ACC112 (cell line): ENCODE results near the gene GFPT2.

Experiments used
- H2AFZ ChIP-seq: fragments of 200-600 bp; sonication (generic); one replicate; pipeline ENCODE4 v1.6.0; 2017; ENCODE audit warnings: antibody characterized with exemption, low read length; ENCODE audit not compliant: unreplicated experiment
- H3K27ac ChIP-seq: fragments of 200-600 bp; sonication (generic); 2 replicates; pipeline ENCODE4 v1.5.1; 2014; ENCODE audit warnings: low read depth, mild to moderate bottlenecking, antibody characterized with exemption, low read length, moderate library complexity
- H3K27me3 ChIP-seq: fragments of 200-600 bp; sonication (generic); 2 replicates; pipeline ENCODE4 v1.6.1; 2014; ENCODE audit warnings: mild to moderate bottlenecking, antibody characterized with exemption, low read length, moderate library complexity, mixed read lengths; ENCODE audit not compliant: insufficient read depth
- H3K36me3 ChIP-seq: fragments of 200-600 bp; sonication (generic); 2 replicates; pipeline ENCODE4 v1.6.1; 2016; ENCODE audit warnings: mild to moderate bottlenecking, antibody characterized with exemption, low read length, moderate library complexity, mixed read lengths; ENCODE audit not compliant: insufficient read depth
- H3K4me1 ChIP-seq: fragments of 200-600 bp; sonication (generic); one replicate; pipeline ENCODE4 v1.6.1; 2016; ENCODE audit warnings: low read length, mixed read lengths; ENCODE audit not compliant: insufficient read depth, unreplicated experiment, control insufficient read depth
- H3K4me3 ChIP-seq: fragments of 200-600 bp; sonication (generic); 2 replicates; pipeline ENCODE4 v1.5.1; 2014; ENCODE audit warnings: mild to moderate bottlenecking, low read depth, low read length
- H3K79me2 ChIP-seq: fragments of 200-600 bp; sonication (generic); one replicate; pipeline ENCODE4 v1.6.0; 2016; ENCODE audit warnings: low read length; ENCODE audit not compliant: control insufficient read depth, unreplicated experiment, insufficient read depth

GFPT2 gene

DNA sequence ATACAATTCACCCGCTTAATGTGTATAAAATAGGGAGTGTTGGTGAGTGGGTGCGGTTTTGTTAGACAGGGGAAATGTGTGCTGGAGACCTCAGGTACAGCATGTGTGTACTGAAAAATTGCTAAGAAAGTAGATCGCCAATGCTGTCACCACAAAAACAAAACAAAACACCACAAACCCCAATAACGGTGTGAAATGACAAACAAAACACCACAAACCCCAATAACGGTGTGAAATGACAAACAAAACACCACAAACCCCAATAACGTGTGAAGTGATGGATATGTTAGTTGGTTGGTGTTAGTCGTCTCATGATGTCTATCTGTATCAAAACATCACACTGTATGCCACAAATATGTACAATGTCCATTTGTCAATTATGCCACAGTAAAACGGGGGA is 14.2 kb upstream of the GFPT2 start:
- Histone ChIP-seq H3K27me3 (no peaks in the 10 kb centered on the region), H3K79me2 (no peaks in the 10 kb centered on the region), H3K36me3 (no peaks in the 10 kb centered on the region), H3K27ac (no peak overlapping the region), H2AFZ (no peak overlapping the region), H3K4me3 (no peak overlapping the region), H3K4me1 (no peaks in the 10 kb centered on the region)

DNA sequence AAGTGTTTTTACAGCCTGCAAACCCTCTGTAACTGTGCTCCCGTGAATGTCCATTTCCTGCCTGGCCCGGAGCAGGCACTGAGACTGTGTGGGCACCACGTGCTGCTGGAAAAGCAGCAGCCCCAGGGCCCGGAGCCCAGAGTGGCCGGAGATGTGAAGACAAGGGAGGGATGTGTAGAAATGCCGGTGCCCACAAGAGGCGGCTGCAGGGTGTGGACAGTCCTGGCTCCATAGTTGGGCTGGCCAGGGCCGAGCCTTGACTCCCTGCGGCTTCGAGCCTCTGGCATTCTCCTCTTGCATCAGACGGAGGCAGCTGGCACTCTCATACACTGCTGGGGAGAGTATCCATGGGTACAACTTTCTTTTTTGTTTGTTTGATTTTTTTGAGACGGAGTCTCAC is 13.2 kb upstream of the GFPT2 start:
- H3K4me1 ChIP-seq, result no peaks in the 10 kb centered on the region
- H3K27me3 ChIP-seq, result no peaks in the 10 kb centered on the region
- no peaks in the 10 kb centered on the region for H3K79me2 ChIP-seq
- H3K4me3 ChIP-seq, result no peak overlapping the region
- H2AFZ ChIP-seq, result no peak overlapping the region
- H3K27ac ChIP-seq, result no peak overlapping the region
- no peaks in the 10 kb centered on the region for H3K36me3 ChIP-seq

DNA sequence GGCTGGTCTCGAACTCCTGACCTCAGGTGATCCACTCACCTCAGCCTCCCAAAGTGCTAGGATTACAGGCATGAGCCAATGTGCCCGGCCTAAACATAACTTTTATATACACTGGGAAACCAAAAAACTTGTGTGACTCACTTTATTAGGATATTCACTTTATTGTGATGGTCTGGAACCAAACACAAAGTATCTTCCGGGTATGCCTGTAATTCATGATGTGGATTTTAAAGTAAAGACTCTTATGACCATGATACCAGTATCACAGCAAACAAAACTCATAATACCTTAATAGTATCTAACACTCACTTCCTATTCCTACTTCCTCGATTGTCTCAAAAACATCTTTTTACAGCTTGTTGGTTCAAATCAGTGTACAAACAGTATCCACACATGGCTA is 12.7 kb upstream of the GFPT2 start:
- Histone ChIP-seq H3K4me1 (no peaks in the 10 kb centered on the region), H3K36me3 (no peaks in the 10 kb centered on the region), H2AFZ (no peak overlapping the region), H3K4me3 (no peak overlapping the region), H3K27me3 (no peaks in the 10 kb centered on the region), H3K27ac (no peak overlapping the region), H3K79me2 (no peaks in the 10 kb centered on the region)

DNA sequence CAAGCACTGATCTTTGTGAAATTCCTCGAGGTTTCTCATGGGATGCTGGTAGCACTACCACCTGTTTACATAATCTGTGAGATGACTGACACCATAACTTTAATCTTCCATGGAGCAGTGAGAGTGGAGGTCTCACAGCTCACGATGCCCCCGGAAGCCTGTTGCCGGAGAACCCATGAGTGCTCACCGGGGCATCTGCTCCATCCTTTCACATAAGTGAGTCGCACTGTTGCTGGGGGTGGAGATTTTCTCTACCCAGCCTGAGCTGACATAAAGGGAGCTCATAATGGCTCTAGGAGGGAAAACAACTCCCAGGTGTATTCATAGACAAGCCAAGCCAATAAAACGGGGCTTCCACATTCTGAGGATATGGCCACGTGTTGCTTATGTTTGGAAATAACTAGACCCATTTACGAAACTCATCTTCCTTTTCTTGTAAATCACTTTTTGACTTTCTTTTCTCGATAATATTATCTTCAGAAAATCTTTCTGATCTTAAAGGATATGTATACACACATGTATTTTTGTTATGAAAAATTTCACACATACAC is 11.2 kb upstream of the GFPT2 start:
- Histone ChIP-seq H2AFZ (no peak overlapping the region), H3K36me3 (no peaks in the 10 kb centered on the region), H3K27ac (no peak overlapping the region), H3K4me1 (no peaks in the 10 kb centered on the region), H3K27me3 (no peaks in the 10 kb centered on the region), H3K79me2 (no peaks in the 10 kb centered on the region), H3K4me3 (no peak overlapping the region)

DNA sequence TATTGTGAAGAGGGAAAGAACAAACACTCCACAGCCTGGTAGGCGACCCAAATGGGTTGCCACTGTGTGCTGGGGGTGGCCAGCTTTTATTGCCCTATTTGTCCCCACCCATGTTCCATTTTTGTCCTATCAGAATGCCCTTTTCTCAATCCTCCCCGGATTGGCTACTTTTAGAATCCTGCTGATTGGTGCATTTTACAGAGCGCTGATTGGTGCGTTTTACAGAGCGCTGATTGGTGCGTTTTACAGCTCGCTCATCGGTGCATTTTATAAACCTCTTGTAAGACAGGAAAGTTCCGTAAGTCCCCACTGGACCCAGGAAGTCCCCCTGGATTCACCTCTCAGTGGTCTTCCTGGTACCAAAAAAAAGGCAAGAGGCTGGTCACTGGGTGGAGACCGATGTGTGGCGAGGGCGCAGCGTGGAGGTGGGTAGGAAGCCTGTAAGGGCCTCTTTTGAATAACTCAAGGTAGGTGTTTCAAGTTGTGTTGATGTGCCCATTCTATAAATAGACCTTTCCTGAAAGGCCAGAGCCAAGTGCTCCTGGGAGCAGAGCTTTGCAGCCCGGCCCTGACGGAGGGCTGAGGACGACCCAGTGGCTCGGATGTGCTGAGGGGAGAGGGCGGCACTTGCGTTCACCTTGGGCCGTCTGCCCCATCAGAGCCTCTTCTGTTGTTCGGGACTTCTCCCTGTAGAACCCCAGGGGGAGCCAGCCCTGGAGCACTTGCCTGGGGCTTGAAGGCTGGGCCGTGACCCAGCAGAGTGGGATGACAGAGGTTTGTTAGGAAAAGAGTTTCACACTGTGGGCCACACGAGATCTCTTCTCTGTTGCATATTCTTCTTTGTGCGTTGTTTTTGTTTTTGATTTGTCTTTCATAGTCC is 7.2 kb upstream of the GFPT2 start:
- Histone ChIP-seq H3K79me2 (no peaks in the 10 kb centered on the region), H3K27me3 (no peaks in the 10 kb centered on the region), H3K36me3 (no peaks in the 10 kb centered on the region), H3K27ac (no peak overlapping the region), H3K4me1 (no peaks in the 10 kb centered on the region), H3K4me3 (no peak overlapping the region), H2AFZ (no peak overlapping the region)

DNA sequence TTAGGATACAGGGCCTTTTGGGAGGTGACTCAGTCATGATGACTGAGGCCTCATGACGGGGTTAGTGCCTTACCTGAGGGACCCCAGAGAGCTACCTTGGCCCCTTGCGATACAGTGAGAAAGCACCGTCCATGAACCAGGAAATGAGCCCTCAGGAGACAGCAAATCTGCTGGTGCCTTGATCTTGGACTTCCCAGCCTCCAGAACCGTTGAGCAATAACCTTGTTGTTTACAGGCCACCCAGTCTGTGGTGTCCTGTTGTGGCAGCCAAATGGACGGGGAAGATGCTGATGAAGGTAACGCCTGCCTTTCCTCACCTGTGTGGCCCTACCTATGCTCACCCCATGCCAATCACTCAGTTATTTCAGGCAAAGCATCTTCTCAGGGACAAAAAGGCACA is 5.6 kb upstream of the GFPT2 start:
- H3K4me3 ChIP-seq, result no peak overlapping the region
- no peaks in the 10 kb centered on the region for H3K36me3 ChIP-seq
- H2AFZ ChIP-seq, result no peak overlapping the region
- no peaks in the 10 kb centered on the region for H3K4me1 ChIP-seq
- H3K27me3 ChIP-seq, result no peaks in the 10 kb centered on the region
- H3K79me2 ChIP-seq, result no peaks in the 10 kb centered on the region
- H3K27ac ChIP-seq, result no peak overlapping the region

DNA sequence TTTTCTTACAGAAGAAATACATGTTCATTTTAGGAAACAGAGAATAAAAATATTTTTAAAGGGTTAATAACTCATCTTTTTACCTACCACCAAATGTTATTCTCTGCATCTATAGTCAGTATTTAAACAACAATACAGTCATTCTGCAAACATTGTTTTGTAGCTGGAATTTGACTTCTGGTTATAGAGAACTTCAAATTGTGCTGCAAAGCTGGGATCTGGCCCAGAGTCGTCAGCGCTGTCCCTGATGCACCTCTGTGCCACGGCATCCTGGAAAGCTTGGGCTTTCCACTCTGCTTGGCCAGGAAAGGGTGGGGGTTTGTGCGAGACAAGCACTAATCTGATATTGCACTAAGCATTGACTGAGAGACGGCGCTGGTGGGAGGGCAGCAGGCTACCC is 5.0 kb upstream of the GFPT2 start:
- Histone ChIP-seq H3K4me1 (no peaks in the 10 kb centered on the region), H3K27ac (no peak overlapping the region), H3K4me3 (no peak overlapping the region), H2AFZ (no peak overlapping the region), H3K36me3 (no peaks in the 10 kb centered on the region), H3K79me2 (no peaks in the 10 kb centered on the region), H3K27me3 (no peaks in the 10 kb centered on the region)

DNA sequence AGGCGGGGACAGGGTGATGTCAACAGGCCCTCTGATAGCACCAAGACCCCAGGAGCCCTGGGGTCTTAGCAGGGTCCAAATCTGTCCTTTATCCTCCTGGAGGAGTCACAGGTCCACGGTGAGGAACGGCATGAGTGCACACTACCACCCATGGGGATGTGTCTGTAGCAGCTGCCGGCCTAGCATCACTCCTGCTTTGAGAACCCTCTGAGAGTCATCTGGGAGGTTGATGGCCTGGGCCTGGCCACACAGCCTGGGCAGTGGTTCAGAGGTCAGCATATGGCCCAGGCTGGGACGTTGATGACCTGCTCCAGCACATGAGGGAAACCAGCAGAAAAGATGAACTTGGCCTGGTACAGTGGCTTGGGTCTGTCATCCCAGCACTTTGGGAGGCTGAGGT is 1.8 kb upstream of the GFPT2 start:
- Histone ChIP-seq H3K4me3 (no peak overlapping the region), H3K27ac (no peak overlapping the region), H3K79me2 (peaks cover 31% of the 10 kb centered on the region), H3K36me3 (no peaks in the 10 kb centered on the region), H3K27me3 (no peaks in the 10 kb centered on the region), H2AFZ (no peak overlapping the region), H3K4me1 (peaks cover 14% of the 10 kb centered on the region)

DNA sequence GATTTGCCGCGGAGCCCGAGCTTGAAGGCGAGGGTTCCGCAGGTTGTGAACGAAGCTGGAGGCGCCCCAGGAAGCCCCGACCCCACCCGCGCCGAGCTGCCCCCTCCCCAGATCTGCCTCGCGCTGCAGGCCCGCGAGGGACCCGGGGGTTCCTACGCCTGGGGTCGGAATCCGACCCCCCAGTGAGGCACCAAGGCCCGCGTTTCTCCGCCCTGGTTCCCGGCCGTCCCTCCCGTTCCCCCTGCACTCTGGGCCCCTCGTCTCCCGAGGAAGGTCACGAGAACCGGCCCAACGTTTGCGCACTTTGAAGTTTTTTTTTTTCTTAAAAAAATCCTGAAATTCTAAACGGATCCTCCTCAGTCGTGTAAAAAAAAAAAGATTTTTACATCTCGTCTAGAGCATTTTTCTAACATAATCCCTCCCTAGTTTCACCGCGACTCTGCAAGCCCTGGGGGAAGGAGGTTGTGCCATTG is 880 bp upstream of the GFPT2 start:
- H3K4me3 ChIP-seq, result peak overlapping the region; percentile 99
- H3K27ac ChIP-seq, result no peak overlapping the region
- peaks cover 20% of the 10 kb centered on the region for H3K4me1 ChIP-seq
- H3K79me2 ChIP-seq, result peaks cover 39% of the 10 kb centered on the region
- H3K27me3 ChIP-seq, result no peaks in the 10 kb centered on the region
- H3K36me3 ChIP-seq, result no peaks in the 10 kb centered on the region
- peak overlapping the region; percentile 65 for H2AFZ ChIP-seq

DNA sequence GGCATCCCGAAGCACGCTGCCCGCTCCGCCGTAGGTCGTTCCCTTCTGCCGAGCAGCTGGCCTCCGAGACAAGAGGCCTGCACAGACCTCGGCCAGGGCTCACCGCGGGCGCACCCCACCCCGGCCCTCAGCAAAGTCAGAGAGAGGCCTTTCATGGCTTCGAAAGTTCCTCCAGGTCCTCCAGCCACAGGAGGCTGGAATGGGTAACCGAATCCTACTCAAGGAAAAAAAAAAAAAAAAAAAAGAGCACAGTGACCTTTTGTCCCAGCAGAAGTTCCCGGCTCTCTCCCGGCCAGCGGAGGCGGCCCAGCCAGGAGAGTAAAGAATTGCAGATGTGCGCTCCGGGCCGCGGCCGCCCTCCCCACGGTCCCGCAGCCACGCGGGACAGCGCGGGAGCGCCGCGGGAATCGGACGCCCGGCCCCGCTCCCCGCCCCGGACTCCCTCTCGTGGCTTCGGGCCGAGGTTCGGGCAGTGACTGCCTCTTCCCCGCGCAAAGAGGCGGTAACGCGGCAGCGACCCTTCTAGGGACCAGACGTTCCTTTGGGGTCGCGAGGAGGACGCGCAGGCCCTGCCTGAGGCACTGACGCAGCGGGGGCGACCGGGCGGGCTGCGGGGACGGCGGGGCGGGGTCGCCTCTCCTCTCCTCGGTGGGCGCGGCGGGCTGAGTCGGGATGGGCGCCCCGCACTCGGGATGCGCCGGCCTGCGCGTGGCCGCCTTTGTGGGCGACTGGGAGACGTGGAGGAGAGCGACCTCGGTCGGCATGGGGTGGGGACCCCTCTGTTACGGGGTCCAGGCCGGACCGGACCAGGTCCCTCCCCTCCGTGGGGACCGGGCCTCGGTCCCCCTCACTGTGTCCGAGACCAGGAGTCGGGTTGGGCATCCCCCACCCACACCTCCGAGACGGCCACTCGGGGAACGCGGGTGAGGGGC is 754 bp downstream of the GFPT2 start:
- H2AFZ ChIP-seq, result peak overlapping the region; percentile 59
- H3K4me1 ChIP-seq, result peaks cover 20% of the 10 kb centered on the region
- H3K27ac ChIP-seq, result peak overlapping the region; percentile 23; the same call in 1 of the 2 replicates
- H3K79me2 ChIP-seq, result peaks cover 50% of the 10 kb centered on the region
- H3K36me3 ChIP-seq, result no peaks in the 10 kb centered on the region
- H3K4me3 ChIP-seq, result peak overlapping the region; percentile 99
- H3K27me3 ChIP-seq, result no peaks in the 10 kb centered on the region
